K562 (cell line): ENCODE measurements around the gene SLC12A9. TPM values are rescaled to one million over a fixed set of nuclear protein-coding genes. Genes with fewer than 3 reads are reported as not detected.

Experiments used
- ATAC-seq: fragments of 200-7000 bp; cut with Tn5 transposase; 3 replicates; pipeline ENCODE4 v1.9.1; 2020; ENCODE audit warnings: moderate library complexity
- BruUV-seq: library from RNA; stranded (reverse); fragments of 400-500 nt; replicated peaks from 2 replicates; lab custom pipeline; 2021; lab: Mats Ljungman, UMichigan
- CTCF ChIA-PET: fragments of 300-600 bp; formaldehyde crosslinking; extraction: SDS; loops from one replicate; lab custom pipeline; 2021; ENCODE audit warnings: low intra/inter-chr PET ratio; lab: Yijun Ruan, JAX
- POLR2A ChIA-PET: fragments of 300-600, 350-650 bp; sonication (Branson Sonifier 250); formaldehyde crosslinking; extraction: SDS; loops from one replicate; lab custom pipeline; 2021; ENCODE audit warnings: antibody characterized with exemption, inconsistent platforms; lab: Yijun Ruan, JAX
- DNase-seq, 4 experiments: peaks; one replicate each; pipeline versions ENCODE4 v3.0.0 to v3.0.0-alpha.2; 2011 to 2018; ENCODE audit warnings: low spot score in 3 of 4, mixed read lengths in 3 of 4; ENCODE audit errors: extremely low read depth in 1 of 4
- FAIRE-seq: peaks from 2 replicates; lab custom pipeline; 2011; peaks lifted over from hg19 to GRCh38; lab: Jason Lieb, UNC
- H2AFZ ChIP-seq: 2 replicates; pipeline ENCODE4 v1.6.0; 2011; ENCODE audit warnings: low read depth, low read length, control low read depth, inconsistent platforms
- H3K27ac ChIP-seq: fragments of 200-600 bp; 3 replicates; pipeline ENCODE4 v1.8.0; 2011; ENCODE audit warnings: low read depth, mild to moderate bottlenecking, control low read depth, inconsistent platforms, low read length, moderate library complexity, mixed read lengths; ENCODE audit errors: extremely low read depth
- H3K27me3 ChIP-seq, 2 experiments: fragments of 300-600 bp in 1 of 2; 2 replicates in 1 of 2; 3 replicates in 1 of 2; pipeline versions ENCODE4 v1.6.0 to v1.8.0; 2011; ENCODE audit warnings: inconsistent platforms in 2 of 2, low read length in 2 of 2, mild to moderate bottlenecking in 1 of 2, mixed read lengths in 1 of 2, moderate library complexity in 1 of 2; ENCODE audit not compliant: control insufficient read depth in 2 of 2, insufficient read depth in 2 of 2
- H3K36me3 ChIP-seq: fragments of 300-600 bp; 3 replicates; pipeline ENCODE4 v1.8.0; 2011; ENCODE audit warnings: mild to moderate bottlenecking, low read length, inconsistent platforms; ENCODE audit not compliant: control insufficient read depth, insufficient read depth
- H3K4me1 ChIP-seq, 2 experiments: fragments of 200-600 bp in 1 of 2; replicated peaks in 1 of 2; 2 replicates in 1 of 2; 3 replicates in 1 of 2; pipeline versions ENCODE4 v1.5.1 to v1.8.0; 2011; ENCODE audit warnings: inconsistent platforms in 2 of 2, low read length in 2 of 2, mild to moderate bottlenecking in 1 of 2, mixed read lengths in 1 of 2, moderate library complexity in 1 of 2; ENCODE audit not compliant: control insufficient read depth in 2 of 2, insufficient read depth in 2 of 2
- H3K4me2 ChIP-seq: 2 replicates; pipeline ENCODE4 v1.6.1; 2011; ENCODE audit warnings: low read length, control low read depth, inconsistent platforms, mixed read lengths; ENCODE audit not compliant: insufficient read depth
- H3K4me3 ChIP-seq: fragments of 200-600 bp; sonication (generic), shearing (Covaris generic); 2 replicates; pipeline ENCODE4 v1.5.1; 2016; ENCODE audit warnings: control low read depth, inconsistent platforms
- H3K79me2 ChIP-seq: fragments of 200-600 bp; 3 replicates; pipeline ENCODE4 v1.8.0; 2011; ENCODE audit warnings: low read length, inconsistent platforms; ENCODE audit not compliant: control insufficient read depth, insufficient read depth
- H3K9ac ChIP-seq, 2 experiments: 2 replicates each; pipeline versions ENCODE4 v1.6.0 to v1.6.1; 2011; ENCODE audit warnings: low read depth in 2 of 2, low read length in 2 of 2, control low read depth in 1 of 2, inconsistent platforms in 1 of 2, mild to moderate bottlenecking in 1 of 2, mixed read lengths in 1 of 2; ENCODE audit not compliant: insufficient read depth in 1 of 2
- H3K9me1 ChIP-seq: one replicate; pipeline ENCODE4 v1.6.0; 2011; ENCODE audit warnings: inconsistent platforms, mild to moderate bottlenecking, low read length, moderate library complexity; ENCODE audit not compliant: control insufficient read depth, insufficient read depth
- H3K9me3 ChIP-seq: replicated peaks from 2 replicates; pipeline ENCODE4 v1.5.1; 2011; ENCODE audit warnings: low read depth, low read length, inconsistent platforms; ENCODE audit not compliant: control insufficient read depth, insufficient read depth
- H4K20me1 ChIP-seq: replicated peaks from 2 replicates; pipeline ENCODE4 v1.6.1; 2011; ENCODE audit warnings: low read length, inconsistent platforms, mixed read lengths; ENCODE audit not compliant: control insufficient read depth, insufficient read depth
- ATF7 ChIP-seq: fragments of 450-650 bp; IDR thresholded peaks from 2 replicates; pipeline ENCODE4 v1.7.1; 2014; ENCODE audit warnings: mild to moderate bottlenecking, moderate library complexity
- CC2D1A ChIP-seq: fragments of 450-650 bp; IDR thresholded peaks from 2 replicates; pipeline ENCODE4 v1.6.1; 2017; ENCODE audit warnings: mild to moderate bottlenecking
- DPF2 ChIP-seq: fragments of 450-650 bp; IDR thresholded peaks from 2 replicates; pipeline ENCODE4 v1.6.1; 2016
- ELF4 ChIP-seq: fragments of 450-650 bp; formaldehyde crosslinking; IDR thresholded peaks from 2 replicates; pipeline ENCODE4 v1.4.0; 2022; ENCODE audit warnings: missing genetic modification characterization
- HDGF ChIP-seq: fragments of 450-650 bp; IDR thresholded peaks from 2 replicates; pipeline ENCODE4 v1.6.1; 2016
- HLTF ChIP-seq: fragments of 450-650 bp; IDR thresholded peaks from 2 replicates; pipeline ENCODE4 v1.6.1; 2016
- LEF1 ChIP-seq: fragments of 450-650 bp; IDR thresholded peaks from 2 replicates; pipeline ENCODE4 v1.6.1; 2016; ENCODE audit warnings: mild to moderate bottlenecking
- MAZ ChIP-seq, 2 experiments: fragments of 450-650 bp in 1 of 2; sonication (generic) in 1 of 2; formaldehyde crosslinking; IDR thresholded peaks in 1 of 2; conservative IDR thresholded peaks in 1 of 2; 2 replicates each; pipeline versions ENCODE4 v1.4.0 to v1.5.0; 2020; ENCODE audit warnings: mild to moderate bottlenecking in 1 of 2, missing genetic modification reagents in 1 of 2
- MCM7 ChIP-seq, 2 experiments: fragments of 450-650 bp; IDR thresholded peaks; 2 replicates each; pipeline ENCODE4 v1.6.1; 2016 to 2018
- NBN ChIP-seq: fragments of 450-650 bp; IDR thresholded peaks from 2 replicates; pipeline ENCODE4 v1.6.1; 2016; ENCODE audit warnings: low read depth, mild to moderate bottlenecking
- SMARCA4 ChIP-seq: fragments of 450-650 bp; IDR thresholded peaks from 2 replicates; pipeline ENCODE4 v1.6.1; 2016
- SMC3 ChIP-seq: conservative IDR thresholded peaks from 2 replicates; pipeline ENCODE4 v1.6.1; 2011; ENCODE audit warnings: low read depth, low read length, improper control_type of control experiment; ENCODE audit not compliant: insufficient read depth
- WGBS: fragments of 100-300 bp; shearing (Covaris generic); methylation state at CpG from one replicate; pipeline ENCODE4 v1.1.6; 2016; ENCODE audit warnings: low coverage, mixed read lengths; ENCODE audit not compliant: insufficient coverage; ENCODE audit errors: missing lambda C conversion rate; 5-methylcytosine and 5-hydroxymethylcytosine counted together
- in situ Hi-C: fragments of 300-500 bp; cut with MboI; formaldehyde crosslinking; loops from 4 replicates; pipeline ENCODE4 v1.15.0; 2018; ENCODE audit warnings: inconsistent platforms, mixed read lengths
- intact Hi-C: fragments of 100-400 bp; cut with micrococcal nuclease; formaldehyde crosslinking; loops from 2 replicates; pipeline ENCODE4 v1.14.2; 2022
- polyA plus RNA-seq, 8 experiments: library from polyadenylated mRNA; depleted of rRNA in 4 of 8; stranded (reverse) in 5 of 8; unstranded in 3 of 8; fragments of >200 nt; fragmentation: Nextera tagmentation in 2 of 8; fragmentation: Illumina TruSeq in 1 of 8; extraction: Ambion mirVana in 2 of 8; extraction: Trizol in 1 of 8; gene quantifications; 2 replicates each; pipeline versions ENCODE4 v1.2.1 to v1.2.3, GENCODE V29; 2011 to 2014; ENCODE audit warnings: inconsistent platforms in 1 of 8, missing spikeins in 1 of 8
- total RNA-seq, 7 experiments: library from RNA; depleted of rRNA in 6 of 7; stranded (reverse); fragments of >200 nt in 6 of 7; fragmentation: Illumina TruSeq in 2 of 7; extraction: Trizol in 2 of 7; gene quantifications; 2 replicates each; pipeline versions ENCODE4 v1.2.1 to v1.2.3, GENCODE V29; 2011 to 2021; ENCODE audit warnings: low replicate concordance in 1 of 7
- TF ChIP-seq, protein P1 (sequence below): IDR thresholded peaks from 2 replicates; pipeline ENCODE4 v1.6.1; 2011; ENCODE audit warnings: borderline replicate concordance, low read depth, mild to moderate bottlenecking, moderate library complexity, low read length; ENCODE audit not compliant: insufficient read depth, poor library complexity, severe bottlenecking
- TF ChIP-seq, protein P2 (sequence below), 3 experiments: IDR thresholded peaks in 2 of 3; conservative IDR thresholded peaks in 1 of 3; 2 replicates each; pipeline ENCODE4 v1.5.1; 2011 to 2012; ENCODE audit warnings: low read length in 3 of 3, mild to moderate bottlenecking in 3 of 3, control low read depth in 2 of 3, improper control_type of control experiment in 1 of 3, inconsistent platforms in 1 of 3, low read depth in 1 of 3, mixed read lengths in 1 of 3, moderate library complexity in 1 of 3; ENCODE audit not compliant: insufficient read depth in 2 of 3
- TF ChIP-seq, protein P3 (sequence below): fragments of 200-800 bp; sonication (Bioruptor generic); IDR thresholded peaks from 2 replicates; pipeline ENCODE4 v1.6.1; 2017; ENCODE audit warnings: missing genetic modification characterization, missing compliant biosample characterization

SLC12A9 gene
- total and polyA plus RNA-seq, 9 of the 15 experiments (the other 6 are each of a cell fraction or from before 2014, with no cell fraction given), result 0.06 to 20.2 (median 10.7) TPM

DNA sequence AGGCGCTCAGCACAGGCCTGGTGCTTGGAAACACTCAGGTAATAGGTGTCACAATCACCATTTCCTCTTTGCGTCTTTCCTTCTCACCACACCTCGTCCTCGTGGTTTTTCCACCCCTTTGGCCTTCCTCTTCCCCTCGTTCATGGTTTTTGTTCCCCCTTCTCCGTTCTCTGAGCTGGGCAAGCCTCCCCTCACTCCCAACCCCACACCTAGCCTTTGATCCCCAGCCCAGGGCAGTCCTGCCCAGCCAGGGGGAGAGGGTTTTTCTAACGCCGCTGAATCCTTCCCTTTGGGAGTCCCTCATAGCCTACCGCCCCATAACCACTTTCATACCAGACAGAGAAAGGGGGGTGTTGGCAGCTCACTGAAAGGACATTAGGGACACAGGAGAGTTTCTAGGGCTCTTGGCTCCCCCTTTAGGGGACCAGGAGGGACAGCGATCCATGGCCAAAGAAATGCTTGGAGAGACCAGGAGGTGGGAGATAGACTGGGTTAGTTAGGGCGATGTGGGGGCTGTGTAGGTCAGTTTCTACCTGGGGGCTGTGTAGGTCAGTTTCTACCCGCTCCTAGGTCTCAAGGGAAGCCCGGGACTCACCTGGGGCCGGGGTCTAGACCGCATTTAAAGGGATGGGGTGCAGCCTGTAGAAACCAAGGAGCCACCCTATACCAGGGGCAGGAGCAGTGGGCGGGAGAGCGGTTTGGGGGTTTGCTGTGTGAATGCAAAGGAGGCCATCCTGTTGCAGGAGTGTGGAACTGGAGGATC lies 26.6 kb upstream of the SLC12A9 start:
- ATAC-seq, result peak; percentile 57
- Histone ChIP-seq H4K20me1 (peaks cover 9% of the 10 kb centered on the region; the same call in 1 of the 2 replicates), H3K4me2 (peak overlapping the region; percentile 98), H2AFZ (peak overlapping the region; percentile 67), H3K4me3 (peak overlapping the region; percentile 71), H3K9me3 (no peaks in the 10 kb centered on the region), H3K27me3 (no peaks in the 10 kb centered on the region), H3K9me1 (peaks cover 4% of the 10 kb centered on the region), H3K79me2 (peaks cover 55% of the 10 kb centered on the region), H3K27ac (peak overlapping the region; percentile 60), H3K4me1 (peaks cover 17 to 64% of the 10 kb centered on the region in 2 experiments; a peak in 4 of 5 replicates), H3K9ac (peak overlapping the region; percentile 61 to 88), H3K36me3 (peaks cover 37% of the 10 kb centered on the region; the same call in 2 of the 3 replicates)
- no TSS peak for BruUV-seq
- 0% methylated on average over 16 of the region's 17 CpGs for WGBS
- peak; percentile 43 to 86 (median 66) for DNase-seq
- peak; percentile 82 for FAIRE-seq
- CTCF ChIA-PET, result interaction anchor here (0.8 to 1.4 kb wide), 2 partner anchors 27 to 121 kb away, joined by 4 to 5 read pairs; no protein-coding TSS in a partner anchor
- POLR2A ChIA-PET, result interaction anchor here (0.6 to 1.6 kb wide), 8 partner anchors 10 to 241 kb away, joined by 3 to 9 read pairs (median 4); no protein-coding TSS in a partner anchor
- in situ Hi-C loops (no loop called here), intact Hi-C loops (loop anchor here (1.0 kb wide), 1 partner anchor 24 kb away; no protein-coding TSS in a partner anchor)
- TF ChIP-seq, protein P1, sequence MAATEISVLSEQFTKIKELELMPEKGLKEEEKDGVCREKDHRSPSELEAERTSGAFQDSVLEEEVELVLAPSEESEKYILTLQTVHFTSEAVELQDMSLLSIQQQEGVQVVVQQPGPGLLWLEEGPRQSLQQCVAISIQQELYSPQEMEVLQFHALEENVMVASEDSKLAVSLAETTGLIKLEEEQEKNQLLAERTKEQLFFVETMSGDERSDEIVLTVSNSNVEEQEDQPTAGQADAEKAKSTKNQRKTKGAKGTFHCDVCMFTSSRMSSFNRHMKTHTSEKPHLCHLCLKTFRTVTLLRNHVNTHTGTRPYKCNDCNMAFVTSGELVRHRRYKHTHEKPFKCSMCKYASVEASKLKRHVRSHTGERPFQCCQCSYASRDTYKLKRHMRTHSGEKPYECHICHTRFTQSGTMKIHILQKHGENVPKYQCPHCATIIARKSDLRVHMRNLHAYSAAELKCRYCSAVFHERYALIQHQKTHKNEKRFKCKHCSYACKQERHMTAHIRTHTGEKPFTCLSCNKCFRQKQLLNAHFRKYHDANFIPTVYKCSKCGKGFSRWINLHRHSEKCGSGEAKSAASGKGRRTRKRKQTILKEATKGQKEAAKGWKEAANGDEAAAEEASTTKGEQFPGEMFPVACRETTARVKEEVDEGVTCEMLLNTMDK, result peak; percentile 62
- TF ChIP-seq ATF7 (peak; percentile 27; the same call in 1 of the 2 replicates), SMC3 (0 out of 2 replicates have a peak, but pooled peaks have one; percentile 18), CC2D1A (0 out of 2 replicates have a peak, but pooled peaks have one; percentile 39), MCM7 (IDR thresholded peaks at IDR 0.05) (no peak), SMARCA4 (peak; percentile 24; the same call in 1 of the 2 replicates), HLTF (no peak), LEF1 (0 out of 2 replicates have a peak, but pooled peaks have one; percentile 1), HDGF (0 out of 2 replicates have a peak, but pooled peaks have one; percentile 83), DPF2 (no peak), NBN (no peak), MAZ (CRISPR knock-in tag; conservative IDR thresholded peaks at IDR 0.05 in 1 of 2, IDR thresholded peaks at IDR 0.05 in 1 of 2) (peak; percentile 28 to 54; a peak in 1 of 4 replicates), ELF4 (peak; percentile 21; the same call in 1 of the 2 replicates)
- TF ChIP-seq, protein P2, sequence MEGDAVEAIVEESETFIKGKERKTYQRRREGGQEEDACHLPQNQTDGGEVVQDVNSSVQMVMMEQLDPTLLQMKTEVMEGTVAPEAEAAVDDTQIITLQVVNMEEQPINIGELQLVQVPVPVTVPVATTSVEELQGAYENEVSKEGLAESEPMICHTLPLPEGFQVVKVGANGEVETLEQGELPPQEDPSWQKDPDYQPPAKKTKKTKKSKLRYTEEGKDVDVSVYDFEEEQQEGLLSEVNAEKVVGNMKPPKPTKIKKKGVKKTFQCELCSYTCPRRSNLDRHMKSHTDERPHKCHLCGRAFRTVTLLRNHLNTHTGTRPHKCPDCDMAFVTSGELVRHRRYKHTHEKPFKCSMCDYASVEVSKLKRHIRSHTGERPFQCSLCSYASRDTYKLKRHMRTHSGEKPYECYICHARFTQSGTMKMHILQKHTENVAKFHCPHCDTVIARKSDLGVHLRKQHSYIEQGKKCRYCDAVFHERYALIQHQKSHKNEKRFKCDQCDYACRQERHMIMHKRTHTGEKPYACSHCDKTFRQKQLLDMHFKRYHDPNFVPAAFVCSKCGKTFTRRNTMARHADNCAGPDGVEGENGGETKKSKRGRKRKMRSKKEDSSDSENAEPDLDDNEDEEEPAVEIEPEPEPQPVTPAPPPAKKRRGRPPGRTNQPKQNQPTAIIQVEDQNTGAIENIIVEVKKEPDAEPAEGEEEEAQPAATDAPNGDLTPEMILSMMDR (IDR thresholded peaks at IDR 0.05 in 2 of 3, conservative IDR thresholded peaks at IDR 0.05 in 1 of 3; ENCODE audit: insufficient read depth in 2 of 3, low read depth in 1 of 3, low read length in 3 of 3), result peak; percentile 78 to 86 (median 80)
- TF ChIP-seq, protein P3, sequence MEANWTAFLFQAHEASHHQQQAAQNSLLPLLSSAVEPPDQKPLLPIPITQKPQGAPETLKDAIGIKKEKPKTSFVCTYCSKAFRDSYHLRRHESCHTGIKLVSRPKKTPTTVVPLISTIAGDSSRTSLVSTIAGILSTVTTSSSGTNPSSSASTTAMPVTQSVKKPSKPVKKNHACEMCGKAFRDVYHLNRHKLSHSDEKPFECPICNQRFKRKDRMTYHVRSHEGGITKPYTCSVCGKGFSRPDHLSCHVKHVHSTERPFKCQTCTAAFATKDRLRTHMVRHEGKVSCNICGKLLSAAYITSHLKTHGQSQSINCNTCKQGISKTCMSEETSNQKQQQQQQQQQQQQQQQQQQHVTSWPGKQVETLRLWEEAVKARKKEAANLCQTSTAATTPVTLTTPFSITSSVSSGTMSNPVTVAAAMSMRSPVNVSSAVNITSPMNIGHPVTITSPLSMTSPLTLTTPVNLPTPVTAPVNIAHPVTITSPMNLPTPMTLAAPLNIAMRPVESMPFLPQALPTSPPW (CRISPR knock-in tag), result peak; percentile 63
